NCI-H345 treated with DMSO at 0.1 percent for 48 hours (cell line): ENCODE results near the gene TWF2.
A peak's percentile ranks its signal among the peaks of the same experiment; 100 is the strongest.
"Not testable (repeated sequence)": the region's sequence is repeated elsewhere in the genome, so short reads cannot be mapped to it uniquely, and the experiment has no call there.

ENCODE experiments used
- DNase-seq: peaks from one replicate; lab custom pipeline; 2025; ENCODE audit not compliant: unreplicated experiment; lab: John Stamatoyannopoulos, UW

Gene TWF2

DNA sequence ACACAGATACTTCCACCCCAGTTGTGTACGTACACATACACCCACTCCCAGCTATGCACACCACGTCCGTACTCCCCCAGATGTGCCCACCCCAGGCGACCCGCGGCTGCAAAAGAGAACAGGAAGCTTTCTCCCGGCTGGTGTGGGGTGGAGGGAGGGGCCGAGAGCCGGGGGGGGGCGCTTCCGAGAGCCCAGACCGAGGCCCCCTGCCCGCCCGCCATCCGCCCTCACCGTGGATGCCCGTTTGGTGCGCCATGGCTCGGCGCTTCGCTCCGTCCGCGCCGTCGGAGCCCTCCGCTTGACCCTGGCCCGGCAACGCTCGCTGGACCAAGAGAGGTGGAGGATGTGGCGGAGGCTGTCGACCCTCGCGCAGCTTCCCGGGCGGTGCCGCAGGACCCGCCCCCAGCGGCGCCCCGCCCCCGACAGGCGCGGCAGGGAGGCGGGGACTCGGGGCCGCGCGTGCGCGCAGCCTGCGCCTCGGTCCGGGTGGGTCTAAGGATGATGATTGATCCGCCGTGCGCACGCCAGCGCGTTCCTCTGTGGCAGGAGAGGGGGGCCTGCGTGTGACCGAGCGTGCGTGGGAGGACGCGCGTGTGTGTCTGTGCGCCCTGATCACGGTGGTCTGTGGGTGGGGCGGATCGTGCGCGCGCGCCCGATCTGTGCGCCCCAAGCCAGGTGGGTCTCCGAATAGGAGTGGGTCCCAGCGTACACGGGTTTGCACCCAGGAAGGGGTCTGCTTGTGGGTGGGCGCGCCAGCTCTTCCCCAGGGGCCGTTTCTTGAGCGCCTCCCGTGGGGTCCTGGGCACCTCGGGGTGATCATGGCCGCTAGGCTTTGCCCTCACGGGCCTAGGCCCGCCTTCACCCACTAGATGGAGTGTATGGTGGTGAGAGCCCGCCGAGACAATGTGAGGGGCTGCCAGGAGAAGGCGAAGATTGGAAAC lies at the start of gene TWF2:
TWF2 (minus strand) TSS at position 398 of the 941 bp plus-strand sequence; CDS start at position 256, 142 bp downstream.
- DNase-seq = peak; percentile 29

- DNase-seq = no peak
These were observed 49.7 kb upstream of the TWF2 start for GRCh38 chr3:52288674-52289073.

DNA sequence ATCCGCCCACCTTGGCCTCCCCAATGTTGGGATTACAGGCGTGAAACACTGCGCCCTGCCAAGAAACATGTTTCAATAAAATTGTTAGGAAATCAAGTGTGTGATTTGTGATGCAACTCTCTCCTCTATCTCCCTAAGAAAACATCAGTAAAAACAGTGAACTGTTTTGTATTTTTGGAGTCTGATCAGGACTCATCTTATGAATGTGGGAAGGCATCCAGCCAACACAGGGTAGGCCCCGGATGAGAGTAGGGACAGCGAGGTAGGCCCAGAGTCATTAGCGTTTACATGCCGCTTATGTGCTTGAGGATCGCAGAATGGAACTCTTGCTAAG lies 47.8 kb upstream of the TWF2 start:
- DNase-seq = no peak

DNA sequence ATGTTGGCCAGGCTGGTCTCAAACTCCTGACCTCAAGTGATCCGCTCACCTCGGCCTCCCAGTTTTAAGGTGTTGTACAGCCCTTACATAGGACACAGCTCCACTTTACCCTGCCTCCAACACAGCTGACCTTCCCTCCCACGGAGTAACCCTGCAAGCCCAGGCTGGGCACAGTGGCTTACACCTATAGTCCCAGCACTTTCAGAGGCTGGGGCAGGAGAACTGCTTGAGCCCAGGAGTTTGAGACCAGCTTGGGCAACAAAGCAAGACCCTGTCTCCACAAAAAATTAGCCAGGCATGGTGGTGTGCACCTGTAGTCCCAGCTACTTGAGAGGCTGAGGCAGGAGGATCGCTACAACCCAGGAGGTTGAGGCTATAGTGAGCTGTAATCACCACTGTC lies 45.1 kb upstream of the TWF2 start:
- DNase-seq = not testable (repeated sequence)

DNA sequence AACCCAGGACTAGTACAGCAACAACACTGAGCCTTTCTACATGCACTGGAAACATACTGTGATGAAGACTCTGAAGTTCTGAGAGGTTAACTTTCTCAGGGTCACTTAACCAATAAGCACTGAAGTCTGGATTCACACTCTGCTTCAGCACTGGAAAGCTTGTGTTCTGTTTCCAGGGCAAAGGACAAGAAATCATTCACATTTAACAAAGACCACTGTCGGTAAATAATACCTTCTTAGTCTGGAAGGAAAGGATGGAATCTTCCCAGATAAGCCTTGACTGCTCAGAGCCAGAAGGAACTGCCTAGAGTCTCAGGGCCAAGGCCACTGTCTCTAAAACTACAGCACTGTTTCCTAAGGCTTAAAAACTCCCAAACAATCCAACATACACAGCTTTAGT lies 44.3 kb upstream of the TWF2 start:
- no peak for DNase-seq

GRCh38 chr3:52281981-52282801 lies 43.2 kb upstream of the TWF2 start:
- no peak for DNase-seq

DNA sequence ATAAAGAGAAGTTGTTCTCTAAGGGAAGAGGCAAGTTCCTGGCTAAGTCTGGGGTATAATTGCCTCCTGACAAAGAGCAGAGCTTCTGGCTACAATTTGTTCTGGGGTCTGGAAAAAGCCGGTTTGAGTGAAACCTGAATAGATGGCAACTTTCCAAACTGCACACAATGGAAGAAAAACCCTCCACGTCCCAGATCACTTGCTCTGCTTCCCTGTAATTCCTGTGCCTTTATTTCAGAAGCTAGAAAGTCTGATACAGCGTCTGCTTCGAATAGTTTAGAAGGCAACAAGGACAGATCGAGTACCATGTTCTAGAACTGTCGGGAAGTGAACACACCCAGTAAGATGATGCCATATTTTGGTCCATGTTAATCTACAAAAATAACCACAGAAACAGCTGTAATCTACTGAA lies 41.1 kb upstream of the TWF2 start:
- DNase-seq = peak; percentile 45

GRCh38 chr3:52279596-52279995 lies 40.6 kb upstream of the TWF2 start:
- no peak for DNase-seq

DNA sequence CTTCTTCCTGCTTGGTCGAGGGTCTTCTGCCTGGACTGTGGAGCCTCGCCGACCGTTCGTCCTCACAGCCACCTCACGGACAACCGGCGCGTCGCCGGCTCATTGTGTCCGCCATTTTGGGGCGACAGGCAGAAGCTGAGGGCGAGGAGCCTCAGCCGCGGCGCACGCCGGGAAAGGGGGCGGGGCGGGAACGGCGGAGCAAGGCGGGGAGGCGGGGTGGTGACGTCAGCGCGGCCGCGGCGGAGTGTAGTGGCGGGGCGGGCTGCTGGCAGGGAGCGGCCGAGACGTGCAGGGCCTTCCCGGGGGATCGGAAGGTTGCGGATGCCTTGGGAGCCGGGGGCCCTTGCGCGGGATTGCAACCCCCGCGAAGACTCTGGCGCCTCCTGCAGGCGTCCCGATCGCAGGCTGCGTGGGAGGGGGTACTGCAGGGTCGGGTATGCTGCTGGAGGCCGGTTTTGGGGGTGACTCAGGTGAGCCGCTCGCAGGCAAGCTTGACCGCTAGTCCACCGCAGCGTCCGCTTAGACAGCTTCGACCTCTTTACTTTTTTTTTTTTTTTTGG lies 39.6 kb upstream of the TWF2 start, which contains the start of gene WDR82:
WDR82 (minus strand) TSS at position 140 of the 560 bp plus-strand sequence. CDS start 288 bp downstream, outside the sequence.
- DNase-seq = peak; percentile 58

- no peak for DNase-seq
These were observed 39.1 kb upstream of the TWF2 start for GRCh38 chr3:52277972-52278509.

GRCh38 chr3:52277071-52277964 lies 38.4 kb upstream of the TWF2 start:
- DNase-seq = no peak

- DNase-seq = not testable (repeated sequence)
These were observed 35.8 kb upstream of the TWF2 start for GRCh38 chr3:52274781-52275180.

DNA sequence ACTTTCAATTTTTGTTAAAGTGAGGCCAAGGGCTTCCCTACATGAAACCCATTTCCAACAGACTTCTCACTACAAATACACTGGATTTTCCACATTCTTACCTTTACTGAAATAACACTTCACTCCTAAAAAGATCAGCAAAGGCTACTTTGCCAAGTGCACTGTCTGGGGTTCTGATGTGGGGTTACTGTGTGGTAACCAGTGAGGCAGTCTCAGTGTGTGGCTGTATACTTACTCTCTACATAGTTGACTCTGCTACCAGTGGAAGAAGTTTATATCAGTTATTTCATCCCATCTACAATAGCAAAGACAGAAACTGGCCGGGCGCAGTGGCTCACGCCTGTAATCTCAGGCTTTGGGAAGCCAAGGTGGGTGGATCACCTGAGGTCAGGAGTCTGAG lies 33.9 kb upstream of the TWF2 start:
- DNase-seq = no peak

DNA sequence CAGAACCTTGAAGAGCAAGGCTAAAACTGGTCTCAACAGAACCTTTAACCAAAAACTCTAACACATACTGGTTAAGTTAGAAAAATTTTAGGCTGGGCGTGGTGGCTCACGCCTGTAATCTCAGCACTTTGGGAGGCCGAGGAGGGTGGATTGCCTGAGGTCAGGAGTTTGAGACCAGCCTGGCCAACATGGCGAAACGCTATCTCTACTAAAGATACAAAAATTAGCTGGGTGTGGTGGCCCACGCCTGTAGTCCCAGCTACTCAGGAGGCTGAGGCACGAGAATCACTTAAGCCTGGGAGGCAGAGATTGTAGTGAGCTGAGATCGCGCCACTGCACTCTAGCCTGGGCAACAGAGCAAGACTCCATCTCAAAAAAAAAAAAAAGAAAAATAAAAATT lies 33.2 kb upstream of the TWF2 start:
- DNase-seq = not testable (repeated sequence)

GRCh38 chr3:52270252-52270754 lies 31.3 kb upstream of the TWF2 start:
- DNase-seq = no peak

DNA sequence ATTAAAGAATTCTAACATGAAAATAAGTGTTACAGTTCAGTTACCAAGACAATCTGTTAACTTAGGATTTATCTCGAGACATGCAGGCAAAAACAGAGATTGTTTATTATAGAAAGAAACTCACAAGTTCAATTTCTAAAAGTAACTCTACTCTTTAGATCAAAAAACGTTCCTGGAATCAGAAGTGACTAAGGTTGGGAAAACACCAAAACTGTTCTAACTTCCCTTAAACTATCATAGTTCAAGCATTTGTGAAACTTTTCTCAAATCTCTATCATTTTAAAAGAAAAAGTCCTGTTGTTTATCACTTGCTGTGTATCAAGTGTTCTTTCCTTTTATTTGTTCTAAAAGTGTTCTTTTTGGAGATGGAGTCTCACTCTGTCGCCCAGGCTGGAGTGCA lies 30.8 kb upstream of the TWF2 start:
- no peak for DNase-seq

DNA sequence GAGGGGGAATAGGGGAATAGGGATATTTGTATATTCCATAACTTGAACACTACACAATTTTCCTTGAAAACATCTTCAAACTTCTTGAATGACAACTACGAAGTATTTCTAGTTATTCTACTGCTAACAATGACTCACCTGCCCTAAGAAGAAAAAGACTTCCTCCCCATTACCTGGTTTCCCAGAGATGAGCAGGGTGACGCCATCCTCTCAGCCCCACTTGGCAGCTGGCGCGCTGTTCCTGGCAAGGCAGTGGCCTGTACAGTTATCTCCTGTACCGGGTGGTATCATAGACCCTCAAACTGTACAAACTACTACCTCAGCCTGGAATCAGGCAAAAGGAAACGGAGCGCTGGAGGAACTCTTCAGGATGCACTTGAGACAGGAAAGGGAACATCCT lies 29.1 kb upstream of the TWF2 start:
- DNase-seq = no peak

- DNase-seq = no peak
These were observed 26.4 kb upstream of the TWF2 start for GRCh38 chr3:52265387-52265786.

DNA sequence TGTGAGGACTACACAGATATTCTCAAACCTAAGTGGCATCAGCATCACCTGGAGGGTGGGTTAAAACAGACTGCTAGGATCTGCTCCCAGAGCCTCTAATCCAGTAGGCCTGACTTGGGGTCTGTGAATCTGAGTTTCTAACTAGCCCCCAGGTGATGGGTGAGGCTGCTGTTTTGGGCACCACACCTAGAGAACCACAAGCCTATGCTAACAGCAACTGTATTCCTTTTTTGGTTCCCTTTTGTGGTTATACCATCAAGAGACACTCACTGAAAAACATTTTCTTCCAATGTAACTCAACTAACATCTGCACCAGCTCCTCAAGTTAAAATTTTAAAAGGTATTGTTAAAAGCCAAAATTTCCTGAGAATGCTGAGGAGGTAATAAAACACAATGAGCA lies 23.5 kb upstream of the TWF2 start:
- no peak for DNase-seq

DNA sequence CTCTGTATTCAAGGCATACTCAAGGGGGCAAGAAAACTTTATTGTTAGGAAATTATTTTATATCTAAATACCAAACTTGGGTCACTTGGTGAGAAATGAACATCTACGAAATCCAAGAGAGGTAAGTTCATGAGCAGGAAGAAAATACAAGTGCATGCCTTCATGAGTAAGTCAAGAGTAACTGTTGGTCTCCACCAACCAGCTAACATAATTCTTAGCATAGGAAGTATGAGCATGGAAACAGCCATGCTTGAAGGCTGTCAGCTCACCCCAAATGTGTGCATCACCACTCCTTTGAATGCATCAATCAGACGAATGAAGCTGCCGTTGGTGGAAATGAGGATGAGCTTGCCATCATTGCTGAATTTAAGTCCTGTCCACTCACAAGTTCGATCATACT lies 20.5 kb upstream of the TWF2 start:
- DNase-seq = no peak
